HG03469 (cell line): ENCODE data around the gene LBR.

Experiments
- ATAC-seq: cut with Tn5 transposase; IDR thresholded peaks from one replicate; pipeline ENCODE4 v1.9.1; 2021; ENCODE audit warnings: mild to moderate bottlenecking, moderate library complexity, moderate number of reproducible peaks; ENCODE audit not compliant: unreplicated experiment

Gene LBR

GRCh38 chr1:225424562-225425200 is 3.2 kb downstream of the LBR start:
- ATAC-seq = no peak

- ATAC-seq = no peak
Measured at GRCh38 chr1:225423518-225423855, 4.4 kb downstream of the LBR start.

- no peak for ATAC-seq
Measured at GRCh38 chr1:225422795-225423517, 4.9 kb downstream of the LBR start.

- ATAC-seq = no peak
Measured at GRCh38 chr1:225422031-225422605, 5.7 kb downstream of the LBR start.

- ATAC-seq = no peak
Measured at GRCh38 chr1:225418598-225418997, 9.2 kb downstream of the LBR start.

GRCh38 chr1:225418059-225418458 is 9.8 kb downstream of the LBR start:
- no peak for ATAC-seq

- ATAC-seq = no peak
Measured at GRCh38 chr1:225415967-225416745, 11.7 kb downstream of the LBR start.

GRCh38 chr1:225415307-225415706 is 12.5 kb downstream of the LBR start:
- ATAC-seq = no peak

GRCh38 chr1:225413708-225414375 is 14.0 kb downstream of the LBR start:
- no peak for ATAC-seq

- no peak for ATAC-seq
Measured at GRCh38 chr1:225412803-225413351, 15.0 kb downstream of the LBR start.

GRCh38 chr1:225412321-225412720 is 15.5 kb downstream of the LBR start:
- no peak for ATAC-seq

- no peak for ATAC-seq
Measured at GRCh38 chr1:225410036-225410435, 17.8 kb downstream of the LBR start.

GRCh38 chr1:225409051-225409450 is 18.8 kb downstream of the LBR start:
- no peak for ATAC-seq

- ATAC-seq = no peak
Measured at GRCh38 chr1:225408249-225408648, 19.6 kb downstream of the LBR start.

GRCh38 chr1:225407755-225408154 is 20.1 kb downstream of the LBR start:
- ATAC-seq = no peak

GRCh38 chr1:225406976-225407725 is 20.7 kb downstream of the LBR start:
- ATAC-seq = no peak

GRCh38 chr1:225400968-225401367 is 26.9 kb downstream of the LBR start:
- ATAC-seq = no peak

GRCh38 chr1:225396357-225396756 is 31.5 kb downstream of the LBR start:
- no peak for ATAC-seq

GRCh38 chr1:225389843-225390242 is 38.0 kb downstream of the LBR start:
- ATAC-seq = no peak

- ATAC-seq = no peak
Measured at GRCh38 chr1:225388372-225388771, 39.5 kb downstream of the LBR start.
